ENCODE data around the gene HOXC4.

The HOXC4 gene

DNA sequence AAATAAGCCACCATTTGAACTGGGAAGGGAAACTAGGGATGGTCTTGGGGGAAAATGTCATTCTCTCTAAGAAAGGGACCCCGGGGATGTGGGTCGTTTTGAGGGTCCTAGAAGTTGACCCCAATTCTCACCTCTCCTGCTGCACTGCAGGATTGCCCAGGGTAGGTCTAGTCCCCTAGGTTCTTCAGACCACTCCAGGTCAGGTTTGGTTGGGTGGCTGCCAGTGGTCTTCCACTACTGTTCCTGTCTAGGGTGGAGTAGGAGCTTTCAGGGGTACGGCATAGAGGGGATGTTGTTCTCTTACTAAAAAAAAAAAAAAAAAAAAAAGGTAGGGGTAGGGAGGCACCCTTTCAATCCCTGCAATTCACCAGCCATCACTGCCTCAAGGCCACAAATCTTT, 37.6 kb upstream of the HOXC4 start:
- DNase-seq = no peak

DNA sequence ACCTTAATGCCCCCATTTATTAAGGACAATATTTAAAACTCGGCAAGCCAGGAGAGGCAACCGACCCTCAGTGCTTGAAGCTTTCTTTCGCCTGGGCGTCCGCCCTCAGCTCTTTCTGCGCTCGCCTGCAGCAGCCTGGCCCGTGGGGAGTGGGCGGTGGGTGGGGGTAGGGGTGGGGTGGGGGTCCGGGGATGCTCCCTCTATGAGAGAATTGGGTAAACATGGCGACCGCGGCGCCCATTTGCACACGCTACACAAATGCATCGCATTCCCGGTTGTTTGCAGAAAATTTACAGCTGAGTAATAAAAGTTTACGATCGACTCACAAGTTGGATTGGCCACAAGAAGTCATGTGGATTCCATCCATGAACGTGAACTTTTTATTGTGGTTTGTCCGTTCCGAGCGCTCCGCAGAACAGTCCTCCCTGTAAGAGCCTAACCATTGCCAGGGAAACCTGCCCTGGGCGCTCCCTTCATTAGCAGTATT, 37.1 kb upstream of the HOXC4 start:
- no peak for DNase-seq

DNA sequence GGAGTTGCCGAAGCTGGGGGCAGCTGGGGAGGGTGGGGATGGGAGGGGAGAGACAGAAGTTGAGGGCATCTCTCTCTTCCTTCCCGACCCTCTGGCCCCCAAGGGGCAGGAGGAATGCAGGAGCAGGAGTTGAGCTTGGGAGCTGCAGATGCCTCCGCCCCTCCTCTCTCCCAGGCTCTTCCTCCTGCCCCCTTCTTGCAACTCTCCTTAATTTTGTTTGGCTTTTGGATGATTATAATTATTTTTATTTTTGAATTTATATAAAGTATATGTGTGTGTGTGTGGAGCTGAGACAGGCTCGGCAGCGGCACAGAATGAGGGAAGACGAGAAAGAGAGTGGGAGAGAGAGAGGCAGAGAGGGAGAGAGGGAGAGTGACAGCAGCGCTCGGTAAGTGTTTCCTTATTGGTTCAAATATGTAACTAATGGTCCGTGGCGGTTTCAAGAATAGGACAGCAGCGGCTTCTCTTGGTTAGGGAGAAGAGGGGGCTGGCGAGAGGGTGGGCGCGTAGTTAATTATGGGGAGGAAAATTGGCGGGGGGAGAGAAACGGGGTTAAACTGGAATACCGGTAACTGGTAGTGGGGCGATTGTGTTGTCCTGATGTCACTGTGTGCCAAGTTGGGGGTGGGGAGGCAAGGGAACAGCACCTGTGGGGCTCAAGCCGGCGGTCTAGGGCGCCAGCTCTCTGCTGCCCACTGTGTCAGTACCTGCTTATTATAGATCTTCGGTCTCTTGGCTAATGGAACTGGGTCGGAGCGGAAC, 36.4 kb upstream of the HOXC4 start:
- no peak for DNase-seq

GRCh38 chr12:54017878-54018467, 35.7 kb upstream of the HOXC4 start:
- peak; percentile 48 for DNase-seq

DNA sequence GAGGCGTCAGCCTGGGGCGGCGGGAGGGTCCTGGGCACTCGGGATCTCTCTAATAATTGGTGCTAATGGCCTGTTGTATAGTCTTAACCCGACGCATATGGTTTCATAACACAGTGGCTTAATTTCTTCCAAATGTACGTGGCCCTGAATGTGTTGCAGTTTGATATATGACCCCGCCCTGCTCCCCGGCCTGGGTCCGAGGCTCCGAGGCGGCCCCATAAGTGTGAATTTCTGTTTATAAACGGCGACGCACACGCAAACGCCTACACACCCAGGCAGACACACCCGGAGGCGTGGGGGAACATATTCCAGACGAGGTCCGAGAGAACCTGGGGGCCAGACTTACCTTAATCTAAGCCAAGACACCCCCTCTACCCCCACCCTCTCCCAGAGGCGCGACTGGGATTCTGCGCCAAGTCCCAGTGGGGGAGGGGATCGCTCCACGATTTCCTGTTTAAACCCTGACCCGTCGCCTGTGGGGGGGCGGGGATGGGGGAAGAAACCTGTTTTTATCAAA, 35.1 kb upstream of the HOXC4 start:
- DNase-seq = no peak

GRCh38 chr12:54019091-54019811, 34.4 kb upstream of the HOXC4 start:
- DNase-seq = no peak

DNA sequence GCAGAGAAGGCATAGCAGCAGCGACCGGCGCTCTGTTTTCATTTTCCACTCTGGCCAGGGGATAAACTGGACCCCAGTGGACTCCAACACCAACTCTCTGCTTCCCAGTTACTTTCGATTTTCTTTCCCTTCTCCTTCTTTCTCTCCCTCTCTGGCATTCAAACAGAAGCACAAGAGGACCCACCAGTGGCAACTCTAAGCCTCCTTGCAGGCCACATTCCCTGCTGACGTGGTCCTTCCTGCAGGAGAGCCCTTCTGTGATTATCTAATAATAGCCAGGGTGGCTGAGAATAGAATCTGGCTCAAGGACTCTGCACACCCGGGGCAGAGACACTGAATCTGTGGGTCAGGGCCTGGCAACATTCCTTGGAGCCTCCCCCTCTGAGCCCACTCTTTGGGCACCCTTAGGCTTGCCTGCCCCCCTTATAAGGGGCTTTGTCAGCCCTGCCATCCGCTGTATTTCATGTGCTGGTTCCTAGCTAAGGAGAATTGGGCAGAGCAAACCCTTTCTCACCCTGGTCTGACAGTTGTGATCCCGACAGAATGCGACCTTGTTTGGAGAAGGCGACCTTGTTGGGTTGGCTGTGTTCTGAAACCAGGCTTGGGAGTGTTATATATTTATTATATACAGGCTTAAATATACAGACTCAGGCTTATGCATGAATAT, 33.6 kb upstream of the HOXC4 start:
- no peak for DNase-seq

DNA sequence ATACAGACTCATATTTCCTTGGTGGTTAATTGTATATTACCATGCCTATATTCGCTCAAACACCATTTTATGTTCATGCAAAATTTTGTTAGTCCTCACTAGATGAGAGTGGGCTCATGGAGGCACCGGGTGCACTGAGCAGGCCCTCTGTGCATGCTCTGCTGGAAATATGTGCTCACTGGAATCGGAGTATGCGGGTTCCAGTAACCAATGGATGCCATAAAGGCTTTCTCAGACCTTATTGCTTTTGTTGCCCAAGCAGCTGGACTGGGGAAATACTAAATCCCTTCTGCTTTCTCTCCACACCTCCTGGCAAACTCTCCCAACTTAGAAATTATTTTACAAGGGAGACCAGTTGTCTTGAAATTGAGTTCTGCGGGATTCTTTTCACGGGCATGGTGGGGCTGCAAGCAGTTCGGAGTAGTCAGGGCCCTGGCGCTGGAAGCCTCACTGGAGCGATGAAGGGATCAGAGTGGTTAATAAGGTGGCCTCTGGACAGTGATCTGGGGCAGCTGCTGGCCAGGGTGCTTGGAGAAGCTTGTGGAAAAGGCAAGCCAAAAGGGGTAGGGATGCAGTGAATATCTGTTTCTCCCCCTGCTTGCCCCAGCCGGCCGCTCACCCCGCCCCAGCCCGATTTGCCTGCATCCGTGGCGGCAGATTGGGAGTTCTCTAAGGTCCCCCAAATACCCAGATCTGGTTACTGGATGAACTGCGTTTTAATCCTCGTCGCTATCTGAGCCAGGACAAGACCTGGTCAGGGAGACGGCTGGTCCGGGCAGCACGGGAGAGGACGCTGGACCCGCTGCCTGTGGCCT, 32.8 kb upstream of the HOXC4 start:
- DNase-seq = no peak

DNA sequence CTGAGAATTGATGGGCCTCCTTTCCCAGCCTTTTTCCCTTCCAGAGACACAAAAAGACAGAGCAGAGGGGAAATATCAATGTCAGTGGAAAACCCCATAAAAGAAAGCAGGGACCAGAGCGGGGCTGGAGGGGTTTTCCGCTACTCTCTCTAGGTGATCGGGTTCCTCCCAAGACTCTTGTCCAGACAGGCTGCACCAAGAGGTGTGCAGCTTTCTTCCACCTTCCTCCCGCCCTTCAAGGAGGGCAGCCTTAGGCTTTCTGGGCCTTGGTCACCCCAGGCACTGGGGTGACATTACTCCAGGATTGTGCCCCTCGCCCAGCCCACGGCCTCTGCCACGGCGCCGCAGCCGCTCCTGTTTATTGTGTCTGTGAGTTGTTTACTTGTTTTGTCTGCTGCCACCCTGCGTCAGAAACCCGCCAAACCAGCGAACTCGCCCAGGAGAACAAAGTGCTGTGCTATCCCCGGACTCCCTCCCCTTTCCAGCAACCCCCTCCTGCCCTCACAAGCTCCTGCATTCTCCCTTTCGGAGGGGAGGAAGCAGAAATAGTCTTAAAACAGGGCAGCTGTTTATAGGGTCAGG, 32.1 kb upstream of the HOXC4 start:
- DNase-seq = no peak

DNA sequence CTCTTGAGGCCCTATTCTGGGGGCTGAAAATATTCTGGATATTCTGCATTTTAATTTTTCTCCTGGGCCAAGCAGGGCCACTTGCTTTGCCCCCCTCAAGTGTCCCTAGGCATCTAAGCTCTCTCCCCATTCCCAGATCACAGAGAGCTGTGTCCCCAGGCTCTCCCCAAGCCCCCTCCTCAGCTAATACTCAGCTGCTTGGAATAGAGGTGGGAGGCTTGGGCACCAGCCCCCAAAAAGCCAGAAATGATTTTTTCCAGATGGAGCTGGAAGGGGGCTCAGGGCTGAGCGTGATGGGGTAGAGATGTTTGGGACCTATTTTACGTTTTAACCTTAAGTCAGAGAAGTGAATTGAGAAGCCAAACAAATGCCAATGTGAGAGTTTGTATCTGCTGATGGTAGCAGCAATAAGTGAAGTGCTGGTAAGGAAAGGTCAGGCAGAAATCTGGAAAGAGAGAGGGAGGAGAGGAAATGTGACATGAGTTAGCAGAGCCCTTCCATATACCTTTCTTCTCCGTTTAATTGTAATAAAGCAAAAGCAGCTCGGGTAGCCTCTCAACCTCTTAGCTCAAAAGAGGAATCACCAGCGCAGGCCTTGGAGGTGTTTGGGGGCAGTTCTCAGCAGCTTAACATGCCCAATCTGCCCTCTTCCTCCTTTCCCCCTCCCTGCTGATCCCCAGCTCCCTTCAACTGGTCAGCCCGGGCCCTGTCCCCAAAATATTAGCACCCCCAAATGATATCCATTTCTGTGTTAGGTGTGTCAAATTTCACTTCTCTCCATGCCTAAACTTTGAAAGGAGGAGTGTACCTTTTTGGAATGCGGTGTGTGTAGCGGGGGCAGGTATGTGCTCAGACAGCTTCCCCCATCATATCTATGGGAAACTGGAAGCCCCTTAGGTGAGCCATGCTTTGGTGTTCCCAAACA, 30.4 kb upstream of the HOXC4 start:
- no peak for DNase-seq

GRCh38 chr12:54024127-54024526, 29.5 kb upstream of the HOXC4 start:
- DNase-seq = no peak

DNA sequence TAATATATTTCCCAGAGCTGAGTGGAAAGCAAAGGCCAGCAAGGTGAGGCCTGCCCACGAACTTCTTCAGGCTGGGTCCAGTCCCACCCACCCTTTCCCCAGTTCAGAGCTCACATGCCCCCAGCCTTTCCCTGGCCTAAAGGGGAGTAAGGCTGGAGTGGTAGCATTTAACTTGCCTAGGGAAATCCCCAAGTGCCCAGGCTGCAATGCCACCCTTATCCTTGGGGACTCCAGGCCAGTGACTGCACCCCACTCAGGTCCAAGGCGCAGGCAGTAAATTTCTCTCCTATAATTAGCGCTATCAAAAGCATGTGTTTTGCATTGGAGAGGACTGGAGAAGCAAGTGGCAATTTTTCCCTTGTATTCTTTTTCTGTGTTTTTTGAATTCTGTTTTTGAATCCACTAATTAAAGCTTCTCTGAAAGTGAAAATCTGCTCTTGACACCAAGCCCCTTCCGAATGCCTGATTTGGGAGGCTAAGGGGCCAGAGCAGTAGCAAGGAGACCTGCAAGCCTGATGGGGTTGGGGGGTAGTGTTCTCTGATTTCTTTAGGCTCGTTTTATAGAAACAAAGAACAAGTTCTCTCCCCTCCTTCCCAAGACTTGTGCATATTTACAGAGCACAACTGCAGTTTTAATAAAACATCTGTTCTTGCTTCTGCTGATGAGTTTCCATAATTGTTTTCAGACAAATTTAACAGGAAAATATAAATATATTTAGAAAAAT, 28.9 kb upstream of the HOXC4 start:
- no peak for DNase-seq

- DNase-seq = no peak
Observed at GRCh38 chr12:54025499-54026405, 27.9 kb upstream of the HOXC4 start.

DNA sequence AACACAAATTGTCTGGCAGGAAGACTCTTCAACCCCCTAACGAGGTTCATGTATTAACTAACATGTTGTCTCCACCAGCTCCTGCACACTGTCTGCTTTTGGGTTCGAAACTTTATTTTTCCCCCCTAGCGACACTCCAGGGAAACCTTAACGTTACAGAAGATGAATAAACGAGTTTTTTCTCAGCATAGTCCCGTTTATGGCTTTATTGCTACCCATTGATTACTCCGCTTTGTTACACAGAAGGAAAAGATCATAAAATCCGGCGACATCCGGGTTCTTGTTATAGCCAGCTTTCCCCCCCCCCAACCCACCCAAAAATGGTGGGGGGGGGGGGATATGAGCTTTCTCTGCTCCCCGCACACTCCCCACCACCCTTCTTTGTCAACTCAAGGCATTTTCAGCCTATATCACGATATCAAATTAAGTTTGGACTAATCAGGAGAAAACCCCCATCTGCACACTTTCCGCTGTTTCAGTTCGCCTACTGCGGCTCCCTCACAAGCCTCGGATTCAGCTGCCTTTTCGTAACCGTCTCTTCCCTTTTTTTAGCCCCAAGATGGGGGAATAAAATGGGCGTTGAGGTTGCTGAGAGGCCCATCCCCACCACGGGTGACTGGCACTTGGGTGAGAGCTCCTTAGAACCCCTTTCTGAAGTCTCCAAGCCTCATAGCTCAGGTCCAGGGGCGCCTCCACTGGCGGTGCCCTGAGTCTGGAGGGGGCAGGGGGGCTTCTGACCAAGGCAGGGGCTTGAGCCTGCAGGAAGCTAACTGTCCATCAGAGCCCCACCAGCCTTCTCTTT, 26.8 kb upstream of the HOXC4 start:
- DNase-seq = no peak

DNA sequence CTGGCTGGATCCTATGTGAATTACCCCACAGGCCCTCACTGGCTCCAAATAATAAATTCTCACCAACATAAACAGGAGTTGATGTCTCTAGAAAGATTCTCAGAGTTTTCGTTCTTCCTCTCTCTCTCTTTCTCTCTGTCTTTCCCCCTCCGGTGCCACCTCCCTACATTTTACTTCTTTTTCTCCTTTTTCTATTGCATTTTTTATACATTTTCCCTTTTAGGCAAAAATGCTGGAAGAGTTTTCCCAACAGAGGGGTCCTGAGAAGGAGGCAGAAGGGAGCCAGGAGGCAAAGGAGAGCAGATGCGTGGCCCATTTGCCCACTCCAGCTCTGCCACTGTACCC, 26.2 kb upstream of the HOXC4 start:
- DNase-seq = no peak

GRCh38 chr12:54028314-54029201, 25.1 kb upstream of the HOXC4 start, which contains the start of gene HOXC6:
Gene HOXC6, plus strand, starts transcription at chr12:54028440. Its CDS starts 82 bp downstream, at chr12:54028522.
- no peak for DNase-seq
